ENCODE results near the gene GLCE.
"Not testable (repeated sequence)": the region's sequence is repeated elsewhere in the genome, so short reads cannot be mapped to it uniquely, and the experiment has no call there.

GLCE gene

GRCh38 chr15:69297642-69298353, 137.4 kb downstream of the GLCE start:
- Histone ChIP-seq H3K4me1 (ENCODE audit: insufficient read depth, low read length) (no peaks in the 10 kb centered on the region), H3K36me3 (ENCODE audit: insufficient read depth, low read length) (no peaks in the 10 kb centered on the region), H3K9me3 (ENCODE audit: low read length) (no peaks in the 10 kb centered on the region), H3K4me3 (ENCODE audit: low read depth in 1 of 2, low read length in 2 of 2) (no peak overlapping the region), H3K27ac (ENCODE audit: low read depth, low read length) (no peak overlapping the region), H3K9ac (ENCODE audit: low read length) (no peak overlapping the region), H3K27me3 (ENCODE audit: control insufficient read depth in 1 of 2, insufficient read depth in 2 of 2, low read length in 2 of 2) (peaks cover 22 to 25% of the 10 kb centered on the region in 2 donors)

- H3K27me3 ChIP-seq (ENCODE audit: control insufficient read depth in 1 of 2, insufficient read depth in 2 of 2, low read length in 2 of 2) = peaks cover 22 to 25% of the 10 kb centered on the region in 2 donors
- no peak overlapping the region for H3K4me3 ChIP-seq (ENCODE audit: low read depth in 1 of 2, low read length in 2 of 2)
- H3K27ac ChIP-seq (ENCODE audit: low read depth, low read length) = no peak overlapping the region
- no peaks in the 10 kb centered on the region for H3K9me3 ChIP-seq (ENCODE audit: low read length)
- no peak overlapping the region for H3K9ac ChIP-seq (ENCODE audit: low read length)
- no peaks in the 10 kb centered on the region for H3K4me1 ChIP-seq (ENCODE audit: insufficient read depth, low read length)
- H3K36me3 ChIP-seq (ENCODE audit: insufficient read depth, low read length) = no peaks in the 10 kb centered on the region
Observed at GRCh38 chr15:69298354-69298696, 137.9 kb downstream of the GLCE start.

DNA sequence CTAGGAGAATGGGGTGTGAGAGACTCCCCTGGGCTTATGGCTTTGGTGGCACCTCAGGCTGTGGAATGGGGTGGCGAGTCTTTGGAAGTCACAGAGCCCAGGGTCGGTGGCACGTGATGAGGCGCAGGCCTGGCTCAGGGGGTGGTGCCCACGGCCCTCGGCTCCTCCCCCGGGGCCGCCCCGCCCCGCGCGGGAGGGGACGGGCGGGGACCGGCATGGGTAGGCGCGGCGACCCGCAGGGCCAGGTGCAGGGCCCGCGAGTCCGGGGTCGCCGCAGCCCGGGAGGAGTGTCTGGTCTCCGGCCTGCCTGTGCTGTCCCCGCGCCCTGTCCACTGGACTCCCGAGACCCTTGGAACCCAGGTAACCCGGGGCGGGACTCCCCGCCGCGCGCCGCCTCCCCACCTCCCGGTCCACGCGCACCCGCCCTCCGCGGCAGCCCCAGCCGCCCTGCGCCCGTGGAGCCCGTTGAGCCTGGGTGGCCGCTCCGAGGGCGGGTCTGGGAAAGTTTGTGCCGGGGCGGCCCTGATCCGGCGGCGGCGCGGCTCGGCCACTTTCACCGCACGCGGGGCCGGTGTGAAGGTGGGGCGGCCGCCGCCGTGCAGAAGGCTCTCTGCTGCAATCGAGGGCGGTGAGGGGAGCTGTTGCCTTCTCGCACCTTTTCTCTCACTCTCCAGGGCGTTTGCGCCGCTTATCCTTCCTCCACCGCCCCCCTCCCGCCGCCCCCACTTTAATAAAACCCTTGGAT, 138.4 kb downstream of the GLCE start, which contains the start of gene PAQR5:
TSS of gene PAQR5 (plus strand) at position 216 of the 745 bp plus-strand sequence. CDS start 61,169 bp downstream, outside the sequence.
- Histone ChIP-seq H3K9ac (ENCODE audit: low read length) (no peak within 1 kb of the TSS), H3K4me3 (ENCODE audit: low read depth in 1 of 2, low read length in 2 of 2) (peak within 1 kb of the TSS in 1 of 2 donors; percentile 31), H3K9me3 (ENCODE audit: low read length) (no peaks in the 10 kb centered on the region), H3K4me1 (ENCODE audit: insufficient read depth, low read length) (no peaks in the 10 kb centered on the region), H3K27me3 (ENCODE audit: control insufficient read depth in 1 of 2, insufficient read depth in 2 of 2, low read length in 2 of 2) (peaks cover 22 to 25% of the 10 kb centered on the region in 2 donors), H3K36me3 (ENCODE audit: insufficient read depth, low read length) (no peaks in the 10 kb centered on the region), H3K27ac (ENCODE audit: low read depth, low read length) (no peak within 1 kb of the TSS)

DNA sequence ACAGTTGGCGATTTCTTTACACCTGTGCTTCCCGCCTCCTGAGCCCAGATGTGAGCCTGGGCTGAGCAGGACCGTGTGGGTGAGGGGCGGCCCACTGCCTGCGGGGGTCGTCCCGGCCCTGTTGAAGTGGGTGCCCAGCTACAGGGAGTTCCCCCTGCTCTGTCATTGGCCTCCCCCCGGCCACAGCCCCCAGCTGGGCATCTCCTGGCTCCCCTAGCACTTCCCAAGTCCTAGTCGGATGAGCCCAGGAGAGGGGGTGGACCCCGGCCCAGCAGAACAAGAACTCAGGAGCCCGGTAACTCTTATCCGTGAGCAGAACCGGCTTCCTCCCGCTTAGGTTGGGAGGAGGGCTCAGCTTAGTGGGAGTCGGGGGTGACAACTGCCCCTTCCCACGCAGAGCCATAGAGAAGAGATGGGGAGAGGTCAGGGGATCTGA, 139.0 kb downstream of the GLCE start:
- H3K27ac ChIP-seq (ENCODE audit: low read depth, low read length) = no peak overlapping the region
- no peak overlapping the region for H3K4me3 ChIP-seq (ENCODE audit: low read depth in 1 of 2, low read length in 2 of 2)
- peaks cover 22 to 25% of the 10 kb centered on the region in 2 donors for H3K27me3 ChIP-seq (ENCODE audit: control insufficient read depth in 1 of 2, insufficient read depth in 2 of 2, low read length in 2 of 2)
- H3K9ac ChIP-seq (ENCODE audit: low read length) = no peak overlapping the region
- H3K36me3 ChIP-seq (ENCODE audit: insufficient read depth, low read length) = no peaks in the 10 kb centered on the region
- no peaks in the 10 kb centered on the region for H3K4me1 ChIP-seq (ENCODE audit: insufficient read depth, low read length)
- H3K9me3 ChIP-seq (ENCODE audit: low read length) = no peaks in the 10 kb centered on the region

DNA sequence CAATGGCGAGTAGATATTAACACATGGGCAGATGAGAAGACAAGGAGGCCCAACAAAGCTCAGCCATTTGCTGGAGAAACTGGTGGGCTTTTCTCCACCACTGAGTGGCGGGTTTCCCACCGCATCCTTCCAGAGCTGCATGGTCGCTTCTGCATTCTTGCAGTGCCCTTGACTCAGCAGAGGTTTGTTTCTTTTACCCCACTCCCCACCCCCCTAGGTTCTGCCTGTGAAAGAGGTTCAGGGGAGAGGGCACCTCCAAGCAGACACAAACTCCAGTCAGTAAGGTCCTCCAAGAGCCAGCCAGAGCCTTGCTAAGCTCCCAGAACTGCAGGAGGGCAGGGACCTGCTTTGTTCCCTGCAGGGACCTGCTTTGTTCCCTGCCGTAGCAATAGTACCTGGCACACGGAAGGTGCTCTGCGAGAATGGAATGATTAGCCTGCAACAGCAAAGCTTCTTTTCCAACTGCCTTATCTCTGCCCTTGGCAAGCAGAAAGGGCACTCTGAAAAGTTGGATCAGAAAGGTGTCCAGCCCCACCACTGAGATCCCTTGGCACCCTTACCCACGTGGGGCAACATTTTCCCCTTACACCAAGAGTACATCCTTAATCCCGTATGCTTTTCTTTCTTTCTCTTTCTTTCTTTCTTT, 139.6 kb downstream of the GLCE start:
- Histone ChIP-seq H3K4me1 (ENCODE audit: insufficient read depth, low read length) (no peaks in the 10 kb centered on the region), H3K4me3 (ENCODE audit: low read depth in 1 of 2, low read length in 2 of 2) (no peak overlapping the region), H3K27ac (ENCODE audit: low read depth, low read length) (no peak overlapping the region), H3K36me3 (ENCODE audit: insufficient read depth, low read length) (no peaks in the 10 kb centered on the region), H3K27me3 (ENCODE audit: control insufficient read depth in 1 of 2, insufficient read depth in 2 of 2, low read length in 2 of 2) (peaks cover 22 to 25% of the 10 kb centered on the region in 2 donors), H3K9me3 (ENCODE audit: low read length) (no peaks in the 10 kb centered on the region), H3K9ac (ENCODE audit: low read length) (no peak overlapping the region)

DNA sequence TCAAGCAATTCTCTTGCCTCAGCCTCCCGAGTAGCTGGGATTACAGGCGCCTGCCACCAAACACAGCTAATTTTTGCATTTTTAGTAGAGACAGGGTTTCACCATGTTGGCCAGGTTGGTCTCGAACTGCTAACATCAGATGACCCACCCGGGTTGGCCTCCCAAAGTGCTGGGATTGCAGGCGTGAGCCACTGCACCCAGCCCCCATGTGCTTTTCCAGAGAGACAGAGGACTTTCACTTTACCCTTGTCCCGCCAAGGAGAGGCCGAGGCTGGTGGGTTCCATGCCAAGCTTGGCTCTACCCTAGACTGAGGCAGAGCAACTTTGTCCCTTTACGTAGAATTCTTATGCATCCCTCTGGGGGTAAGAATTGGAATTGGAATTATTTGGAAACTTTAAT, 140.7 kb downstream of the GLCE start:
- peaks cover 22 to 25% of the 10 kb centered on the region in 2 donors for H3K27me3 ChIP-seq (ENCODE audit: control insufficient read depth in 1 of 2, insufficient read depth in 2 of 2, low read length in 2 of 2)
- H3K27ac ChIP-seq (ENCODE audit: low read depth, low read length) = not testable (repeated sequence)

DNA sequence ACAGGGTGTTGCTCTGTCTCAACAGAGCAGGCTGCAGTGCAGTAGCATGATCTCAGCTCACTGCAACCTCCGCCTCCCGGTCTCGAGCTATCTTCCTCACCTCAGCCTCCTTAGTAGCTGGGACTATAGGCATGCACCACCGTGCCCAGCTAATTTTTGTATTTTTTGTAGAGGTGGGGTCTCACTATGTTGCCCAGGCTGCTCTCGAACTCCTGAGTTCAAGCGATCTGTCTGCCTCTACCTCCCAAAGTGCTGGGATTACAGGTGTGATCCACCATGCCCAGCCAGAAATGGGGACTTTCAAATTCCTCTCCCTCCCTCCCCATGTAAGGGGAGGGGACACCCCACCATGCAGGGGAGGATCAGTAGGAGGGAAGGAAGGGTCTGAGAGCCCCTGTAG, 141.7 kb downstream of the GLCE start:
- not testable (repeated sequence) for H3K4me1 ChIP-seq (ENCODE audit: insufficient read depth, low read length); H3K9me3 ChIP-seq (ENCODE audit: low read length)

More for the DNA sequence above, 140.7 kb downstream of the GLCE start:
- not testable (repeated sequence) for H3K4me3 ChIP-seq (ENCODE audit: low read depth in 1 of 2, low read length in 2 of 2); H3K9ac ChIP-seq (ENCODE audit: low read length); H3K9me3 ChIP-seq (ENCODE audit: low read length); H3K4me1 ChIP-seq (ENCODE audit: insufficient read depth, low read length); H3K36me3 ChIP-seq (ENCODE audit: insufficient read depth, low read length)

GRCh38 chr15:69302929-69303328, 142.5 kb downstream of the GLCE start:
- Histone ChIP-seq H3K9ac (ENCODE audit: low read length) (no peak overlapping the region), H3K36me3 (ENCODE audit: insufficient read depth, low read length) (no peaks in the 10 kb centered on the region), H3K9me3 (ENCODE audit: low read length) (no peaks in the 10 kb centered on the region), H3K27ac (ENCODE audit: low read depth, low read length) (no peak overlapping the region), H3K27me3 (ENCODE audit: control insufficient read depth in 1 of 2, insufficient read depth in 2 of 2, low read length in 2 of 2) (peaks cover 20 to 23% of the 10 kb centered on the region in 2 donors), H3K4me3 (ENCODE audit: low read depth in 1 of 2, low read length in 2 of 2) (no peak overlapping the region), H3K4me1 (ENCODE audit: insufficient read depth, low read length) (no peaks in the 10 kb centered on the region)

More for the DNA sequence above, 141.7 kb downstream of the GLCE start:
- peaks cover 22 to 25% of the 10 kb centered on the region in 2 donors for H3K27me3 ChIP-seq (ENCODE audit: control insufficient read depth in 1 of 2, insufficient read depth in 2 of 2, low read length in 2 of 2)
- not testable (repeated sequence) for H3K9ac ChIP-seq (ENCODE audit: low read length); H3K36me3 ChIP-seq (ENCODE audit: insufficient read depth, low read length); H3K27ac ChIP-seq (ENCODE audit: low read depth, low read length); H3K4me3 ChIP-seq (ENCODE audit: low read depth in 1 of 2, low read length in 2 of 2)

DNA sequence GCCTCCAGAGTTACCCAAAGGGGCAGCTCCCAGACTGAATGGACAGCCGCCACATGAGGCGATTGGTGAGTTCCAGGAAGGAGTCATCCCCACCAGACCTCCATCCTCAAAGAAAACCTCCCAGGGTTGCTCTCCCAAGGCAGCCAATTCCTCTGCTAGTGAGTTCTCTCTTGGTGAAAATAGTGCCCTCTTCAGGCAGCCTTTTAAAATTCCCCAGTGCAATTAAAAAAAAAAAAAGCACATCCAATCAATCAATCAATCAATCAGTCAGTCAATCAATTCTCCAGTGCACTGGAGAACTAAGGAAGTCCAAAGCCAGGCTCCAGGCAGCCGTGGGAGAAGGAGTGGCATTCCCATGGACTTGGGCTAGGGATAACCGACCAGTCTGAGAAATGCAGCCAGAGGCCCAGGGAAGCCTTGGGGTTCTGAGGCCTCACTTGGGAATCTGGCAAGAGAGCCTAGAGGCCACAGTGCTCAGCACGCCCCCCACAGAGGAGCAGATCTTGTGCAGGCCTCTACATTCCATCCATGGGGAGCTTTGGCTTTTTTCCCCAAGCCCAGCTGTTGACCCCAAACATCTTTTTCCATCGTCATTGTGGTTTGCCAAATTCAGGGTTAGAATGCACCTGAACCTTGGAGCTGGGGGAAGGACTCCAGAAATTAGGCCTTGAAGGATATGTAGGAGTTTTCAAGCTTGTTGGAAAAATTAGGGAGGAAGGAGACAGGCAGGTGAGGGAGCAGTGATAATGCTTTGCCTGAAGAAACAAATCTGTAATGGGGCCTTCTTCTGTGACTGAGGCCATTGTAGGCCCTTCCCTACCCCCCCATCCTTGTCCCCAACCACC, 143.1 kb downstream of the GLCE start:
- H3K4me3 ChIP-seq (ENCODE audit: low read depth in 1 of 2, low read length in 2 of 2) = no peak overlapping the region
- H3K36me3 ChIP-seq (ENCODE audit: insufficient read depth, low read length) = no peaks in the 10 kb centered on the region
- no peak overlapping the region for H3K27ac ChIP-seq (ENCODE audit: low read depth, low read length)
- no peak overlapping the region for H3K9ac ChIP-seq (ENCODE audit: low read length)
- no peaks in the 10 kb centered on the region for H3K9me3 ChIP-seq (ENCODE audit: low read length)
- H3K27me3 ChIP-seq (ENCODE audit: control insufficient read depth in 1 of 2, insufficient read depth in 2 of 2, low read length in 2 of 2) = peaks cover 13 to 17% of the 10 kb centered on the region in 2 donors
- H3K4me1 ChIP-seq (ENCODE audit: insufficient read depth, low read length) = no peaks in the 10 kb centered on the region

- Histone ChIP-seq H3K27me3 (ENCODE audit: control insufficient read depth in 1 of 2, insufficient read depth in 2 of 2, low read length in 2 of 2) (peaks cover 11 to 12% of the 10 kb centered on the region in 2 donors), H3K9me3 (ENCODE audit: low read length) (no peaks in the 10 kb centered on the region), H3K27ac (ENCODE audit: low read depth, low read length) (no peak overlapping the region), H3K9ac (ENCODE audit: low read length) (no peak overlapping the region), H3K36me3 (ENCODE audit: insufficient read depth, low read length) (no peaks in the 10 kb centered on the region), H3K4me1 (ENCODE audit: insufficient read depth, low read length) (no peaks in the 10 kb centered on the region), H3K4me3 (ENCODE audit: low read depth in 1 of 2, low read length in 2 of 2) (no peak overlapping the region)
Observed at GRCh38 chr15:69304182-69304545, 143.7 kb downstream of the GLCE start.
